OCI-LY3 (cell line): Measurements from ENCODE around the gene ZNF180.
"Not testable (repeated sequence)": the region's sequence is repeated elsewhere in the genome, so short reads cannot be mapped to it uniquely, and the experiment has no call there.

ENCODE experiments used
- H2AFZ ChIP-seq: fragments of 200-600, 300-600 bp; shearing (Covaris generic); 2 replicates; pipeline ENCODE4 v1.6.0; 2014; ENCODE audit warnings: antibody characterized with exemption, low read depth, low read length
- H3K27ac ChIP-seq: fragments of 200-600, 300-600 bp; sonication (generic); 2 replicates; pipeline ENCODE4 v1.5.1; 2014; ENCODE audit warnings: mild to moderate bottlenecking, low read length, moderate library complexity, mixed read lengths
- H3K27me3 ChIP-seq: fragments of 200-600, 300-600 bp; sonication (generic); 2 replicates; pipeline ENCODE4 v1.6.1; 2014; ENCODE audit warnings: low read depth, low read length, mixed read lengths
- H3K36me3 ChIP-seq: fragments of 200-600, 300-600 bp; sonication (generic); replicated peaks from 2 replicates; pipeline ENCODE3; 2014; ENCODE audit warnings: low read depth, low read length, mixed read lengths
- H3K4me1 ChIP-seq: fragments of 300-600, 200-600 bp; sonication (generic); 2 replicates; pipeline ENCODE4 v1.6.1; 2014; ENCODE audit warnings: low read length, mixed read lengths
- H3K4me2 ChIP-seq: fragments of 200-600, 300-600 bp; sonication (generic); 2 replicates; pipeline ENCODE4 v1.6.1; 2014; ENCODE audit warnings: low read length, mixed read lengths
- H3K4me3 ChIP-seq: fragments of 300-600, 200-600 bp; sonication (generic); 2 replicates; pipeline ENCODE4 v1.5.1; 2014; ENCODE audit warnings: antibody characterized with exemption, mild to moderate bottlenecking, low read length, moderate library complexity
- H3K79me2 ChIP-seq: fragments of 300-600, 200-600 bp; shearing (Covaris generic); 2 replicates; pipeline ENCODE4 v1.6.1; 2014; ENCODE audit warnings: mild to moderate bottlenecking, low read length, mixed read lengths
- H3K9ac ChIP-seq: fragments of 300-600, 200-600 bp; shearing (Covaris generic); 2 replicates; pipeline ENCODE4 v1.6.0; 2014; ENCODE audit warnings: mild to moderate bottlenecking, low read length, moderate library complexity
- H3K9me3 ChIP-seq: fragments of 200-600, 300-600 bp; shearing (Covaris generic); 2 replicates; pipeline ENCODE4 v1.6.1; 2014; ENCODE audit warnings: low read length, mixed read lengths; ENCODE audit not compliant: insufficient read depth
- H4K20me1 ChIP-seq: fragments of 200-600, 300-600 bp; sonication (generic); 2 replicates; pipeline ENCODE4 v1.6.1; 2016; ENCODE audit warnings: low read length, mixed read lengths; ENCODE audit not compliant: insufficient read depth
- EZH2phosphoT487 ChIP-seq: fragments of 200-600 bp; shearing (Covaris generic); IDR thresholded peaks from 2 replicates; pipeline ENCODE4 v1.6.1; 2018; ENCODE audit warnings: antibody characterized with exemption, mixed run types, low read depth
- TF ChIP-seq, protein P1 (sequence below): fragments of 200-600, 300-600 bp; sonication (generic); IDR thresholded peaks from 2 replicates; pipeline ENCODE4 v1.5.1; 2014; ENCODE audit warnings: antibody characterized with exemption, low read length, low read depth

ZNF180 gene

DNA sequence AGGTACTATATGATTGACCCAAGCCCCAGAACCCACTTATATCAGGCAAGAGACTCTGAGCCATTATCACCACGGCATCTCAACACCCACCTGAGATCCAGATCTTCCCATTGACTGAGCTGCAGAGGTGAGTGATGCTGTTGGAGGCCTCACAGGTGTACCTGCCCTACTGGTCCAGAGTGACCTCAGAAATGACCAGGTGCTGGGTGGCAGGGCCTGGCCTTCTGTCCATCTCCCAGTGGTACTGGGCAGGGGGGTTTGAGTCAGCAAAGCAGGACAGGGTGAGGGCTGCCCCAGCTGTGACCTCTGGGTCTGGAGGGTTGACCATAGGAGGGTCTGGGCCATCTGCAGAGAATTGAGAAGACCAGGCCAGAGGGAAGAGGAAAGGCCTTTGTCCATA, 42.3 kb upstream of the ZNF180 start:
- no peak overlapping the region for H3K4me3 ChIP-seq
- H2AFZ ChIP-seq: no peak overlapping the region
- no peaks in the 10 kb centered on the region for H3K36me3 ChIP-seq
- no peak overlapping the region for H3K4me2 ChIP-seq
- TF ChIP-seq EZH2phosphoT487: no peak
- TF ChIP-seq, protein P1, sequence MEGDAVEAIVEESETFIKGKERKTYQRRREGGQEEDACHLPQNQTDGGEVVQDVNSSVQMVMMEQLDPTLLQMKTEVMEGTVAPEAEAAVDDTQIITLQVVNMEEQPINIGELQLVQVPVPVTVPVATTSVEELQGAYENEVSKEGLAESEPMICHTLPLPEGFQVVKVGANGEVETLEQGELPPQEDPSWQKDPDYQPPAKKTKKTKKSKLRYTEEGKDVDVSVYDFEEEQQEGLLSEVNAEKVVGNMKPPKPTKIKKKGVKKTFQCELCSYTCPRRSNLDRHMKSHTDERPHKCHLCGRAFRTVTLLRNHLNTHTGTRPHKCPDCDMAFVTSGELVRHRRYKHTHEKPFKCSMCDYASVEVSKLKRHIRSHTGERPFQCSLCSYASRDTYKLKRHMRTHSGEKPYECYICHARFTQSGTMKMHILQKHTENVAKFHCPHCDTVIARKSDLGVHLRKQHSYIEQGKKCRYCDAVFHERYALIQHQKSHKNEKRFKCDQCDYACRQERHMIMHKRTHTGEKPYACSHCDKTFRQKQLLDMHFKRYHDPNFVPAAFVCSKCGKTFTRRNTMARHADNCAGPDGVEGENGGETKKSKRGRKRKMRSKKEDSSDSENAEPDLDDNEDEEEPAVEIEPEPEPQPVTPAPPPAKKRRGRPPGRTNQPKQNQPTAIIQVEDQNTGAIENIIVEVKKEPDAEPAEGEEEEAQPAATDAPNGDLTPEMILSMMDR: no peak
- H3K9ac ChIP-seq: no peak overlapping the region
- 0 out of 2 replicates have a peak, but pooled peaks cover 7% of the 10 kb centered on the region for H3K27me3 ChIP-seq
- H4K20me1 ChIP-seq: no peaks in the 10 kb centered on the region
- H3K79me2 ChIP-seq: no peaks in the 10 kb centered on the region
- no peaks in the 10 kb centered on the region for H3K4me1 ChIP-seq
- H3K9me3 ChIP-seq: no peaks in the 10 kb centered on the region
- H3K27ac ChIP-seq: no peak overlapping the region

DNA sequence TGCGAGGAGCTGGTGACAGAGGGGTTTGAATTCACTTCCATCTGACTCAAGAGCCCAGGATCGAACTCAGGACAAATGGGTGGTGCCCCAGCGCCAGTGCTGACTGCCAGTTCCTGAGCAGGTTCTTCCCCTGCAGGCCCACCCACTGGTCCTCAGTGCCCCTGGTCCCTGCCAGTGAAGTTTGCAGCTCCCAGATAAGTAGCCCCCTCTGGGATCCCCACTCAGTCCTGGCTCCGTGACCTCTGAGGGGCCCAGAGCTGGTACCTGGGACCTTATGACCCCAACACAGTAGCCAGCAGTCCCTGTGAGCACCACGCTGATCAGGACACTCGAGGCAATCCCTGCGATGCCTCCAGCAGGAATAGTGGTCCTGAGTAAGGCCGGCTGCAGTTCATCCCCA, 40.4 kb upstream of the ZNF180 start:
- TF ChIP-seq EZH2phosphoT487: no peak
- TF ChIP-seq, protein P1: no peak
- no peaks in the 10 kb centered on the region for H3K9me3 ChIP-seq
- H3K4me3 ChIP-seq: no peak overlapping the region
- 0 out of 2 replicates have a peak, but pooled peaks cover 7% of the 10 kb centered on the region for H3K27me3 ChIP-seq
- H3K4me2 ChIP-seq: no peak overlapping the region
- H3K9ac ChIP-seq: no peak overlapping the region
- no peaks in the 10 kb centered on the region for H3K36me3 ChIP-seq
- no peak overlapping the region for H3K27ac ChIP-seq
- no peaks in the 10 kb centered on the region for H4K20me1 ChIP-seq
- H3K79me2 ChIP-seq: no peaks in the 10 kb centered on the region
- H2AFZ ChIP-seq: no peak overlapping the region
- no peaks in the 10 kb centered on the region for H3K4me1 ChIP-seq

DNA sequence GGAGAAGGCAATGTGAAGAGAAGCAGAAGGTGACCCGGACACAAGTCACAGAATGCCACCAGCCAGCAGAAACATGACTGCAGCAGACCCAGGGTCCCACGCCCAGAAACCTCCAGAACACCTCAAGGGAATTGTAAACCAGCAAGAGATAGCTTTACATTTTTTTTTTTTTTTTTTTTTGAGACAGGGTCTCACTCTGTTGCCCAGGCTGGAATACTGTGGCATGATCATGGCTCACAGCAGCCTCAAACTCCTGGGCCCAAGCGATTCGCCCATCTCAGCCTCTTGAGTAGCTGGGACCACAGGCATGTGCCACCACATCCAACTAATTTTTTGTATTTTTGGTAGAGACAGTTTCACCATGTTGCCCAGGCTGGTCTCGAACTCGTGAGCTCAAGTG, 39.7 kb upstream of the ZNF180 start:
- Histone ChIP-seq H3K27me3 (0 out of 2 replicates have a peak, but pooled peaks cover 7% of the 10 kb centered on the region), H3K9ac (no peak overlapping the region), H3K4me1 (no peaks in the 10 kb centered on the region), H3K4me2 (no peak overlapping the region), H3K4me3 (no peak overlapping the region), H3K27ac (no peak overlapping the region), H3K9me3 (no peaks in the 10 kb centered on the region), H4K20me1 (no peaks in the 10 kb centered on the region), H2AFZ (no peak overlapping the region), H3K79me2 (no peaks in the 10 kb centered on the region), H3K36me3 (no peaks in the 10 kb centered on the region)
- TF ChIP-seq EZH2phosphoT487: no peak
- TF ChIP-seq, protein P1: no peak

DNA sequence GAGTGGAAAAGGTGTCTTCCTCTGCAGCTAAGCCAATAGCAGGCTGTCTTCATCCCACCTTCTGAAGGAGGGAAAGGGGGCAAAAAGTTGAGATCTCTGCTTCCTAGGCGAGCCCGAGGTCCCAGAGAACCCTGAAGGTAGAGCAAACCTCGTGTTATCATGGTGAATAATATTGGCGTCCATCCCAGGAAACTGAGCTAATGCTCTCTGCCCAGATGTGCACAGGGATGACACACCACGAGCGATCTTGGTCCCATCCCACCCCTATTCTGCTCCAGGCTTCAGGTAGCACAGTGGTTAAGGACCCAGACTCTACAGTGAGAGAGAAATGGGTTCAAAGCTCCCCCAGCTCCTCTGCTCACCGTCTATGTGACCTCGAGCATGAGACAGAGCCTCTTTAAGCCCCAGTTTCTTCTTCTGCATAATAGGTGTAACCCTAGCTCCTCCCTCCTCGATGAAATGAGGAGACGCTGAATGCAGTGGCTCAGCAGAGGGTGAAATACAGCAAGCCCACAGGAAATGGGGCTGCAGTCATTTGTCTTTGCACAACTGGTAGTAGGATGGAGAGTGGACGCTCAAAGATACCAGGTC, 39.0 kb upstream of the ZNF180 start:
- Histone ChIP-seq H3K27ac (no peak overlapping the region), H2AFZ (no peak overlapping the region), H3K4me2 (no peak overlapping the region), H3K79me2 (no peaks in the 10 kb centered on the region), H3K9me3 (no peaks in the 10 kb centered on the region), H4K20me1 (no peaks in the 10 kb centered on the region), H3K4me3 (no peak overlapping the region), H3K4me1 (no peaks in the 10 kb centered on the region), H3K36me3 (no peaks in the 10 kb centered on the region), H3K9ac (no peak overlapping the region), H3K27me3 (0 out of 2 replicates have a peak, but pooled peaks cover 6% of the 10 kb centered on the region)
- TF ChIP-seq EZH2phosphoT487: no peak
- TF ChIP-seq, protein P1: no peak

DNA sequence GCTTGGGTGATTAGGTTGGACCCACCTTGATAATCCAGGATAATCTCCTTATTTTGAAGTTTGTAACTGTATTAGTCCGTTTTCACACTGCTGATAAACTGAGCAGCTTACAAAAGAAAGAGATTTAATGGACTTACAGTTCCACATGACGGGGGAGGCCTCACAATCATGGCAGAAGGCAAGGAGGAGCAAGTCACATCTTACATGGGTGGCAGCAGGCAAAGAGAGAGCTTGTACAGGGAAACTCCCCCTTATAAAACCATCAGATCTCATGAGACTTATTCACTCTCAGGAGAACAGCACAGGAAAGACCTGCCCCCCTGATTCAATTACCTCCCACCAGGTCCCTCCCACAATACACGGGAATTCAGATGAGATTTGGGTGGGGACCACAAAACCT, 35.0 kb upstream of the ZNF180 start:
- not testable (repeated sequence) for H3K27ac ChIP-seq, H3K79me2 ChIP-seq, H3K9me3 ChIP-seq, H3K4me2 ChIP-seq, H3K36me3 ChIP-seq, H3K4me1 ChIP-seq, H4K20me1 ChIP-seq, H3K4me3 ChIP-seq, H2AFZ ChIP-seq, H3K9ac ChIP-seq, H3K27me3 ChIP-seq
